IPS DF 6.9 (cell line): ENCODE results near the gene LDLR.

Experiments used
- DNase-seq: peaks from one replicate; pipeline ENCODE4 v3.0.0-alpha.2; 2013; ENCODE audit warnings: low read depth, low spot score
- H3K27ac ChIP-seq: one replicate; pipeline ENCODE4 v1.5.1; 2013; ENCODE audit warnings: low read length, control low read depth
- H3K27me3 ChIP-seq: 2 replicates; pipeline ENCODE4 v1.6.1; 2013; ENCODE audit warnings: mild to moderate bottlenecking, low read length; ENCODE audit not compliant: control insufficient read depth, insufficient read depth
- H3K36me3 ChIP-seq: 2 replicates; pipeline ENCODE4 v1.6.1; 2013; ENCODE audit warnings: low read length; ENCODE audit not compliant: control insufficient read depth, insufficient read depth
- H3K4me1 ChIP-seq: 2 replicates; pipeline ENCODE4 v1.6.1; 2013; ENCODE audit warnings: low read length; ENCODE audit not compliant: control insufficient read depth, insufficient read depth
- H3K4me3 ChIP-seq: 2 replicates; pipeline ENCODE4 v1.5.1; 2013; ENCODE audit warnings: mild to moderate bottlenecking, low read length
- H3K9me3 ChIP-seq: 2 replicates; pipeline ENCODE4 v1.6.1; 2013; ENCODE audit warnings: low read length, inconsistent platforms; ENCODE audit not compliant: control insufficient read depth, insufficient read depth
- WGBS: extraction: QIAGEN DNeasy Blood & Tissue Kit; methylation state at CpG from one replicate; pipeline ENCODE4 v1.1.7; 2013; ENCODE audit warnings: mixed read lengths, missing lambda C conversion rate; ENCODE audit not compliant: insufficient read length, insufficient coverage; 5-methylcytosine and 5-hydroxymethylcytosine counted together

Gene LDLR

DNA sequence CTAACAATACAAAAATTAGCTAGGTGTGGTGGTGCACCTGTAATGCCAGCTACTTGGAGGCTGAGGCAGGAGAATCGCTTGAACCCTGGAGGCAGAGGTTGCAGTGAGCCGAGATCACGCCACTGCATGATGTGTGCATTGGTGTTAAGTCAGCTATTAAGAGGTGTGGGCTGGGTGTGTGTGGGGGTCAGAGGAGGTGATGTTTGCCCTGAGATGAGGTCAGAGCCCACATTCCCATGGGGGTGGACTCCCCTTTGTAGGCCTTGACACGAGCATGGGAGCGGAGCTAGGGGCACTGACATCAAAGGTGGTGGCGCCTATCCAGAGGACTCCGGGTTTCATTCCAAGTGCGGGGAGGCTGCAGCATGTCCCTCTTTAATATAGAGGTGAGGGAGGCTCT lies 34.6 kb upstream of the LDLR start:
- no CpG with 5 or more reads among the region's 8 CpGs for WGBS
- Histone ChIP-seq H3K4me3 (no peak overlapping the region), H3K27ac (no peak overlapping the region), H3K4me1 (no peaks in the 10 kb centered on the region), H3K36me3 (peaks cover 19% of the 10 kb centered on the region), H3K9me3 (no peaks in the 10 kb centered on the region), H3K27me3 (no peaks in the 10 kb centered on the region)
- DNase-seq, result no peak

DNA sequence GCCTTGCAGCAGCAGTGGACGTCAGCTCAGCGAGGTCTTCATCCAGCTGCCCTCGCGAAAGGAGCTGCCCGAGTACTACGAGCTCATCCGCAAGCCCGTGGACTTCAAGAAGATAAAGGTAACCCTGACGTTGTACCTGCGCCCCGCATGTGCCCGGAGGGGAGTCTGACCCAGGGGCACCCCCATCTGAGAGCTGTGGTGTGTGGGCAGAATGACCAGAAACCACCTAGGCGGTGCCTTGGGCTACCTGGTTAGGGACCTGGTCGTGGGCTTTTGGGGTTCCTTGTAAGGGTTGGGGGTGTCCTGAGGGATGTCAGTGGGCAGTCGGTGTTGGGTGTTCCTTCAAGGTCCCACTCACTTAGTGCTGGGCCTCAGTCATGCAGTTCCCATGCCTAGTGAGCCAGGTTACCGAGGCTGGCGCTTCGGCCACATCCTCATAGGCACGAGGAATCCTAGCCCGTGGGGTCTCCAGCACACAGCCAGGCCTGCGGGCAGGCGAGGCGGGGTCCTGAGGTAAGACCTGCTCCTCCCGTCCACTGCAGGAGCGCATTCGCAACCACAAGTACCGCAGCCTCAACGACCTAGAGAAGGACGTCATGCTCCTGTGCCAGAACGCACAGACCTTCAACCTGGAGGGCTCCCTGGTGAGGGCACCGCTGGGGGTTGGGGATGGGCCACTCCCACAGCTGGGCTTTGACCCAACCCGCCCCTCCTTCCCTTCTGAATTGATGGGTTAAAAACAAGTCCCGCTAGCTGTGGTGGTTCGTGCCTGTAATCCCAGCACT lies 30.8 kb upstream of the LDLR start:
- Histone ChIP-seq H3K9me3 (no peaks in the 10 kb centered on the region), H3K27me3 (no peaks in the 10 kb centered on the region), H3K4me1 (no peaks in the 10 kb centered on the region), H3K27ac (no peak overlapping the region), H3K36me3 (peaks cover 33% of the 10 kb centered on the region), H3K4me3 (no peak overlapping the region)
- WGBS, result no CpG with 5 or more reads among the region's 34 CpGs
- no peak for DNase-seq

DNA sequence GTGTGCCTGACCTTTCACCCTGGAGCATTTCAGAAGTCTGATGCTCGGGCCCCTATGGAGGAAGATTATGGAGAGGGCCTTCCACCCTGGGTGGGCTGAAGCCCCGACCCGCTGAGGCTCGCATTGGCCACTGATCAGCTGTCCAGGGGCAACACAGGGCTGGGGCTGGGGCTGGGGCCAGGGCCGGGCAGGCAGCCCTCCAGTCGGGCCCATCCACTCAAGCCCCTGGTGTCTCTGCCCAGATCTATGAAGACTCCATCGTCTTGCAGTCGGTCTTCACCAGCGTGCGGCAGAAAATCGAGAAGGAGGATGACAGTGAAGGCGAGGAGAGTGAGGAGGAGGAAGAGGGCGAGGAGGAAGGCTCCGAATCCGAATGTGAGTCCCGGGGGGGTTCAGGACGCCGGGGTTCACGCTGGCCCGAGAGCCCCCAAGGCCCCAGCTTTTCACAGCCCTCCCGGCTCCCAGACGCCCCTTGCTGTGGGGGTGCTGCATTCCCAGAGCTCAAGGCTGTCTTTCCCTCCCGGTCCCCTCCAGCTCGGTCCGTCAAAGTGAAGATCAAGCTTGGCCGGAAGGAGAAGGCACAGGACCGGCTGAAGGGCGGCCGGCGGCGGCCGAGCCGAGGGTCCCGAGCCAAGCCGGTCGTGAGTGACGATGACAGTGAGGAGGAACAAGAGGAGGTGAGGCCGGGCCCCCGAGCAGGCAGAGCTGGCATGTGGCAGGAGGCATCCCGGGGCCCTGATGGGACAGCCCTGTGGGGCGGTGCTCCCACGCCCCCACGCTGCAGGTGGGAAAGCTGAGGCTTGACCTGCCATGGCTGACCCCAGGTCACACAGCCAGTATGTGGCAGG lies 29.5 kb upstream of the LDLR start:
- Histone ChIP-seq H3K27me3 (no peaks in the 10 kb centered on the region), H3K27ac (no peak overlapping the region), H3K9me3 (no peaks in the 10 kb centered on the region), H3K36me3 (peaks cover 35% of the 10 kb centered on the region), H3K4me1 (no peaks in the 10 kb centered on the region), H3K4me3 (no peak overlapping the region)
- DNase-seq, result no peak
- no CpG with 5 or more reads among the region's 43 CpGs for WGBS

DNA sequence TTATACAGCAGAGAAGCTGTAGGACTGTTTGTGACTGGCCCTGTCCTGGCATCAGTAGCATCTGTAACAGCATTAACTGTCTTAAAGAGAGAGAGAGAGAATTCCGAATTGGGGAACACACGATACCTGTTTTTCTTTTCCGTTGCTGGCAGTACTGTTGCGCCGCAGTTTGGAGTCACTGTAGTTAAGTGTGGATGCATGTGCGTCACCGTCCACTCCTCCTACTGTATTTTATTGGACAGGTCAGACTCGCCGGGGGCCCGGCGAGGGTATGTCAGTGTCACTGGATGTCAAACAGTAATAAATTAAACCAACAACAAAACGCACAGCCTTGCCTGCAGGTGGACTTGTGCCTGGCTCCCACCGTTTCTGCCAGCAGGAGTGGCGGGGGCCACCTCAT lies 27.3 kb upstream of the LDLR start:
- Histone ChIP-seq H3K9me3 (no peaks in the 10 kb centered on the region), H3K27me3 (no peaks in the 10 kb centered on the region), H3K36me3 (peaks cover 21% of the 10 kb centered on the region), H3K27ac (no peak overlapping the region), H3K4me1 (0 out of 2 replicates have a peak, but pooled peaks cover 1% of the 10 kb centered on the region), H3K4me3 (no peak overlapping the region)
- no peak for DNase-seq
- no CpG with 5 or more reads among the region's 14 CpGs for WGBS

DNA sequence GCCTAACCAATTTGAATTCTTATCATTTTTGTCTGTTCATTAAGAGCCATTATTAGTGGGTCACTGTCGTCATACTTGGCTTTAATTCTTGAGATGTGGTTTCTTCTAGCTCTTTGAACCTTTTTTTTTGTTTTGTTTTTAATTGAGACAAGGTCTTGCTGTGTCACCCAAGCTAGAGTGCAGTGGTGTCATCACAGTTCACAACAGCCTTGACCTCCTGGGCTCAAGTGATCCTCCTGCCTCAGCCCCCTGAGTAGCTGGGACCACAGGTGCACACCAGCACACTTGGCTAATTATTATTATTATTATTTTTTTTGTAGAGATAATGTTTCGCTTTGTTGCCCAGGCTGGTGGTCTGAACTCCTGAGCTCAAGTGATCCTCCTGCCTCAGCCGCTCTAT lies 25.8 kb upstream of the LDLR start:
- no peaks in the 10 kb centered on the region for H3K27me3 ChIP-seq
- no peak overlapping the region for H3K4me3 ChIP-seq
- H3K27ac ChIP-seq, result no peak overlapping the region
- no CpG with 5 or more reads among the region's 3 CpGs for WGBS
- no peak for DNase-seq
- H3K4me1 ChIP-seq, result 0 out of 2 replicates have a peak, but pooled peaks cover 1% of the 10 kb centered on the region
- H3K36me3 ChIP-seq, result peaks cover 20% of the 10 kb centered on the region
- no peaks in the 10 kb centered on the region for H3K9me3 ChIP-seq

DNA sequence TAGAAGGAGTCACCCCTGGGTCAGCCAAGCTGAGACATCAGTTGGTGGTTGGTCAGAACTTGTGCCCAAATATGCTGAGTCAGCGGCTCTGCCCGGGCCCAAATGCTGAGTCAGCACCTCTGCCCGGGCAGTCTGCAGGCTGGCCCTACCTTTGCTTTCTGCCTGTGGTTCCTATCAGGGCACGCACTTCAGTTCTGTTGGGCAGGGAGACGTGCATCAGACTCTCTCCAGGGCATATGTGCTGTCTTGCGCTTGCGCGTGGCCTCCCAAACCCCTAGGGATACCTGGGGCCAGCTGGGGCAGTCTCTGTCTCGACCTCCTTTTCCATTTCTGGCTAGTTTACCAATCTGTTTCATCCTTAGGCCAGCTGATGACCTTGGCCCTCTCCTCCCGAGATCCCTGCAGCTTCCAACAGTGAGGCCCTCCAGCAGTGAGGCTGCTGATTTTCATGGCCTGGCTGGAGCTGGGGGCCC lies 24.4 kb upstream of the LDLR start:
- no CpG with 5 or more reads among the region's 10 CpGs for WGBS
- Histone ChIP-seq H3K27me3 (no peaks in the 10 kb centered on the region), H3K27ac (no peak overlapping the region), H3K4me3 (no peak overlapping the region), H3K9me3 (no peaks in the 10 kb centered on the region), H3K36me3 (peaks cover 16% of the 10 kb centered on the region), H3K4me1 (0 out of 2 replicates have a peak, but pooled peaks cover 1% of the 10 kb centered on the region)
- DNase-seq, result no peak

DNA sequence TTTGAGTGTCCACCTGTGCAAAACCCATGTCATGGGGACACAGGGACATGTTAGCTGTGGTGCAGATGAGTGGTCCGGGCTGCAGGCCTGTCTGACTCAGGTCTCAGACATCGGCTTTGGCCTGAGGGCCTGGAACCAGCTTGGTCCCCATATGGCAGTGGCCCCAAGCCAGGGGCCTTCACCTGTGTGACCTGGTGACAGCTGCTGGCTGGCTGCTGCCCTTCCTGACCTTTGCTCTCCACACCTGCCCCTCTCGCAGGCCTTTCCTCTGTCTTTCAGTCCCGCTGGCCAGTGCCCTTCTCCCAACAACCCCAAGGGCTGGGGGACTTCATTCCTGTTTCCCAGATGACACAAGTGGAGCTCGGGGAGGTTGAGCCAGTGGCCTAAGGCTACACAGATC lies 22.9 kb upstream of the LDLR start:
- no CpG with 5 or more reads among the region's 5 CpGs for WGBS
- no peak for DNase-seq
- no peaks in the 10 kb centered on the region for H3K27me3 ChIP-seq
- H3K4me1 ChIP-seq, result 0 out of 2 replicates have a peak, but pooled peaks cover 1% of the 10 kb centered on the region
- H3K36me3 ChIP-seq, result peaks cover 12% of the 10 kb centered on the region
- no peak overlapping the region for H3K4me3 ChIP-seq
- H3K9me3 ChIP-seq, result no peaks in the 10 kb centered on the region
- no peak overlapping the region for H3K27ac ChIP-seq

DNA sequence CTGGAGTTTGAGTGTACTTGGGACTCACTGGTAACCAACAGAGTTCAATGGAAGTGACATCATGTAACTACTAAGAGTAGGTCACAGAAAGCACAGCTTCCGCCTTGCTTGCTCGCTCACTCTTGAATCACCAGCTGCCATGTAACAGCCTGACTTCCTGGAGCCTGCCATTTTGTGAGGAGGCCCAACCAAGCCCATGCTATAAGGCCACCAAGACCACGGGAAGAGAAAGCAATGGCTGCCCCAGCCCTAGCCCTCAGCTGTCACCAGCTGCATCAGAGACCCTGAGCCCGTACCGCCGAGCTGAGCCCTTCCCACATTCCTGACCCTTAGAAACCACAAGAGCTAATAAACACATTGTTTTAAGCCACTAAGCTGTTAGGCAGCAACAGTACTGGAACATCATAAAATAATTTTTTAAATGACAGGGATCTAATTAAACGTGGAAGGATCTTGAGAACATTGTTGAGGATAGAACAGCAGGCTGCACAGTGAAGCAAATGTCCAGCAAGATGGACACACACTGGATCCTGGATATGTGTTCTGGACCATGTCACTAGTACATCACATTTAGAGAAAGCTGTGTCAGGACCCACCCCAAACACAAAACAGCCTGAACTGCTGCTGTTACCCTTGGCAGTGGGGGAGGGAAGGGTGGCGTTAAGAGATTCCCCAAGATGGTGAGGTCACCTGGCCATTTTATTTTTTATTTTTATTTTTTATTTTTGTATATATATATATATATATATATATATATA lies 21.7 kb upstream of the LDLR start:
- Histone ChIP-seq H3K36me3 (peaks cover 2% of the 10 kb centered on the region; the same call in 1 of the 2 replicates), H3K27me3 (no peaks in the 10 kb centered on the region), H3K9me3 (no peaks in the 10 kb centered on the region), H3K27ac (no peak overlapping the region), H3K4me3 (no peak overlapping the region), H3K4me1 (0 out of 2 replicates have a peak, but pooled peaks cover 1% of the 10 kb centered on the region)
- no peak for DNase-seq
- no CpG with 5 or more reads among the region's 8 CpGs for WGBS

DNA sequence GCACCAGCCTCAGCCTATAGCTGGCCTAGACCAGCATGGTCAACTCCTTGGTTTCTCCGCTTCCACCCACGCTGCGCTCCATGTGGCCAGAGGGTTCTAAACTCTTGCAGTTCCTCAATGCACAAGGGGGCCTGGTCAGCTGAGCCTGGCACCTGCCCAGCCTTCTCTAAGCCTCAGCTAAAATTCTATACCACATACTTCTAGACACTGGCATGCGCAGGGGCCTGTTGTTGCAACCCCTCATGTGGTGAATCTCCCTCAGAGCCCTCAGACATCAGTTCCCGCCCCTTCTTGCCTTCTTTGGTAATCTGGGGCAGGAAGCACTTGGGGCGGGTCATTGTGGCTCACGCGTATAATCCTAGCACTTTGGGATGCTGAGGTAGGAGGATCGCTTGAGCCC lies 19.7 kb upstream of the LDLR start:
- Histone ChIP-seq H3K27me3 (no peaks in the 10 kb centered on the region), H3K27ac (no peak overlapping the region), H3K36me3 (no peaks in the 10 kb centered on the region; the same call in 1 of the 2 replicates), H3K4me1 (0 out of 2 replicates have a peak, but pooled peaks cover 1% of the 10 kb centered on the region), H3K4me3 (no peak overlapping the region), H3K9me3 (no peaks in the 10 kb centered on the region)
- DNase-seq, result no peak
- no CpG with 5 or more reads among the region's 9 CpGs for WGBS

DNA sequence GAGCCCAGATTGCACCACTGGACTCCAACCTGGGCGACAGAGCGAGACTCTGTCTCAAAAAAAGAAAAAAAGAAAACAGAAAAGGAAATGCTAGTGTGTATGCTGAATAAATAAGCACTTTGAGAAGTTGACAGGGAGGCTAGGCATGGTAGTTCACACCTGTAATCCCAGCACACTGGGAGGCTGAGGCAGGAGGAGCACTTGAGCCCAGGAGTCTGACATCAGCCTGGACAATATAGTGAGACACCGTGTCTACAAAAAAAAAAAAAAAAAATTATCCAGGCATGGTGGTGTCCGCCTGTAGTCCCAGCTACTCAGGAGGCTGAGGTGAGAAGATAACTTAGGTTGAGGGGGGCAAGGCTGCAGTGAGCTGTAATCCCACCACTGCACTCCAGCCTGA lies 19.1 kb upstream of the LDLR start:
- no peak overlapping the region for H3K4me3 ChIP-seq
- DNase-seq, result no peak
- H3K27ac ChIP-seq, result no peak overlapping the region
- H3K4me1 ChIP-seq, result no peaks in the 10 kb centered on the region
- no peaks in the 10 kb centered on the region for H3K27me3 ChIP-seq
- no peaks in the 10 kb centered on the region for H3K9me3 ChIP-seq
- WGBS, result no CpG with 5 or more reads among the region's 4 CpGs
- no peaks in the 10 kb centered on the region; the same call in 1 of the 2 replicates for H3K36me3 ChIP-seq
